Anterior cingulate cortex (tissue), 58 donors: ENCODE results near the gene WDR90.
"Not testable (repeated sequence)": the region's sequence is repeated elsewhere in the genome, so short reads cannot be mapped to it uniquely, and the experiment has no call there.

Experiments
- DNase-seq, 58 donors: peaks; one replicate each; lab custom pipeline; 2025; lab: John Stamatoyannopoulos, UW

WDR90 gene

DNA sequence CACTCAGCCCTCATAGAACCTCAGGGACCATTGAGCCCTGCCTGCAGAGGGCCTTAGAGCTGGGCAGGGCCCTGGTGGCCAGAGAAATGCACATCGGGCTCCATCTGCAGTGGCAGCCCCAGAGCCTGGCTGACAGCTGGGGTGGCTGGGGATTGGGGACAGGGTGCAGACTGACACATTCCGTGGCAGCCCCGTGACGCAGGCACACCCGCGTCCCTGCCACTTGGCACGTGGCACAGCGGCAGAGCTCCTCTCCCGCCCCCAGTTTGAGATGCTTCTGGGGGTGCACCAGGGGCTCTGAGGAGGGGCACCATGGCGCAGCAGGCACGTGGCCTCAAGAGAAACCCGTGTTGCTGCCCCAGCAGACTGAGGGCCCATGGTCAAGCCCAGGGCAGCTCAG, 54.2 kb downstream of the WDR90 start:
- peak in 10 of 58 donors; percentile 18 to 68 (median 36) for DNase-seq

DNA sequence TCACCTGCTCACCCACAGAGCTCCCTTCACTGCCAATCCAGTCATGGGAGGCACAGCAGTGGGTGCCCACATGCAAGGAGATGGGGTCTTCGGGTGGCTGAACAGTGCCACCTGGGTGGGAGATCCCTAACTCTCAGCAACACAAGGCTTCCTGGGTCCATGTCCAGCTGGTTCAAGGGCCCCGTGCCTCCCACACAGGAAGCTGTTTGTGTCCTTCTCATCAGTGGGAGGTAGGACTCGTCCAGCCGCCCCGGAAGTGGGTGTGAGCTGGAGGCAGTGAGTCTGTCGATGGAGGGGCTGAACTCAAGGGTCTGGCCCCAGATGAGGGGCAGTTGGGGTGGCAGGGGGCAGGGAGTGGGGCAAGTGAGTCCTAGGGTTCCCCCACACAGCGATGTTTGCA, 54.9 kb downstream of the WDR90 start:
- DNase-seq = no peak

DNA sequence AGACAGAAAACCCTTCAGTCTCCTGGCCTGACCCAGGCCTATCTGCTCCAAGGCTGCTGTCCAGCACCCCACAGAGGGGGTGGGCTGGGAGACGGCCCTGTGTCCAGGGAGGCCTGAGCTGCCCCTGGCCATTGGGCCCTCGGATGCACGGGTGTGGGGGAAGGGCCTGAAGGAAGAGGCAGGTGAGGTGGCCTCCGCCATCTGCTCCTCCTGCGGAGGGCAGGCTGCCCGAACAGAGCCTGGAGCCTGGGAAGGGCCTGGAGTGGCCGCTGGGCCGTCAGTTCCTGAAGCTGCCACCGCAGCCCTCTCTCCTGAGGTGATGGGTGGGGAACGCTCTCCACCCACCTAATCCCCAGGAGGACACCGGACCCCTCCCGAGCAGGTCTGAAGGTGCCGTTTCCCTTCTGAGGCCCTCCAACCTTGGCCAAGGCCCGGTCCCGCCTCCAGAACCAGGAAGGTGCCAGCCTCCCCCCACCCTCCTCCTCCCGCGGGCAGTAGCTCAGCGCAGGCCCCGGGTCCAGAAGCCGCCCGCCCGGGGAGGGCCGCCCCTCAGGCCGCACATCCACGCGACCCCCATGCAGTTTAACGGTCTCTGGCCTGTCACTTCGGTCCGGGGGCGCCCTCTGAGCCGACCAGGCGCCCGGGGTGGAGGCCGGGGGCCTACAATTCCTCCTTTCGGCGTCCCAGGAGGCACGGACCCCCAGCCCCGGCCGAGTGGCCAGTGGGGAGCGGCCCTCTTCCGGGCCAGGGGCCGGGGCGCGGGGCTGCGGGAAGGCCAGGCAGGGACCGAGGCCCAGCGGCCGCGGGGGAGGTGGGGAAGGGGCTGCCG, 55.6 kb downstream of the WDR90 start:
- no peak for DNase-seq

DNA sequence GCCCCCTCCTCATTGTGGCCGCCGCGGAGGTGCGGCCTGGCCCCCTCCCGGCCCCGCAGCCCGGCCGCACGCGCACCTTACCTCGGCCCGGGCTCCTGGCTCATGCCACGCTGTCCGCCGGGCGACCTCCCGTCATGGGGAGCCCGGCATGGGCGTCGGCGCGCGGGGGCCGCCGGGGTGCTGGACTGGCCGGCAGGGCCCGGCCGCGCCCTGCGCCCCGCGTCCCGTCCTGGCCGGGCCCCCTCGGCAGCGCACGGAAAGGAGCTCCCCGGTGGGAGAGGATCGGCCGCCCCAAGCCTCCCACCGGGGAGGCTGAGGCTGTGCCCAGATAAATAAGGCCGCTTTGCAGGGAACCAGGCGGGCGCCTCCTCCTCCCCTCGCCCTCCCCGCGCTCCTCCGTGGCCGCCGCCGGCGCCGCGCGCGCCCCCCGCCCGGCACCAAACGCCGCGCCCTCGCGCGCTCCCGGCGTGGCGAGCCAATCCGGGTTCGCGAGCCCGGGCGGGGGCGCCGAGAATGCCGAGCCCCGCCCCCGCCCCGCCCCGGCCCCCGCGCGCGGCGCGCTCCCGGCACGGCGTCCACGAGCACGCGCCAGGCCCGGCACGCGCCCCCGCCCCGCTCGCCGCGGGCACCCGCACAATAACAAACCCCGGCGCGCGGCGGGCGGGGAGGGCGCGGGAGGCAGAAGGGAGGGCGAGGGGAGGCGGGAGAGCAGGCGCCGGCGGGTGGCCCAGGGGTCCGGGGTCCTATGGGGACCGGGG, 56.4 kb downstream of the WDR90 start, which contains the start of gene FBXL16:
TSS of gene FBXL16 (minus strand) at position 371 of the 758 bp plus-strand sequence. CDS start 8,396 bp downstream, outside the sequence.
- peak in 46 of 58 donors; percentile 20 to 85 (median 57) for DNase-seq

GRCh38 chr16:706189-707061, 57.3 kb downstream of the WDR90 start:
- DNase-seq = no peak

GRCh38 chr16:707062-707538, 57.9 kb downstream of the WDR90 start:
- DNase-seq = no peak

DNA sequence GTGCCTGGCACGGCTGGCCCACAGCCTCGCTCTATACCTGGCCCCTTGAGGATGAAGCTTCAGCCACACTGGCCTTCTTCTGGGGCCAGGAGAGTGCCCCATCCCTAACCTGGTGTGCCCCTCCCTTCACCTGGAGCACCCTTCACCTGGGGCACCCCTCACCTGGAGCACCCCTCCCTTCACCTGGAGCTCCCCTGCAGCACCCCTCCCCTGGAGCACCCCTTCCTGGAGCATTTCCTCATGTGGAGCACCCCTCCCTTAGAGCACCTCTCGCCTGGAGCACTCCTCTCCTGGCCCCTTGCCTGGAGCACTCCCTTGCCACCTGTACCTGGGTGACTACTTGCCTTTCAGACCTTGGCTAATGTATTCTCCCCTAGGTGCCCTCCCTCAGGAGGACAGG, 58.9 kb downstream of the WDR90 start:
- no peak for DNase-seq

DNA sequence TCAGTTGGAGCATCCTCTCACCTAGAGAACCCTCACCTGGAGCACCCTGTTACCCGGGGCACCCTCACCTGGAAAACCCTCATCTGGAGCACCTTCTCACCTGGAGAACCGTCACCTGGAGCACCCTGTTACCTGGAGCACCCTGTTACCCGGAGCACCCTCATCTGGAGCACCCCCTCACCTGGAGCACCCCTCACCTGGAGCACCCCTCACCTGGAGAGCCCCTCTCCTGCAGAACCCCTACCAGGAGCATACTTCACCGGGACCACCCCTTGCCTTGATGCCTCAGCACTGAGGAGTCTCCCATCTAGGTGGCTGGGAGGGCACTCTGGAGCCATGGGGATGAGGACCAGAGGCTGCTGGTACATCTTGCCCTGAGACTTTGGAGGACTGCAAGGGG, 59.8 kb downstream of the WDR90 start:
- no peak for DNase-seq

- peak in 57 of 58 donors; percentile 28 to 95 (median 83) for DNase-seq
Measured at GRCh38 chr16:709566-710499, 60.7 kb downstream of the WDR90 start.

DNA sequence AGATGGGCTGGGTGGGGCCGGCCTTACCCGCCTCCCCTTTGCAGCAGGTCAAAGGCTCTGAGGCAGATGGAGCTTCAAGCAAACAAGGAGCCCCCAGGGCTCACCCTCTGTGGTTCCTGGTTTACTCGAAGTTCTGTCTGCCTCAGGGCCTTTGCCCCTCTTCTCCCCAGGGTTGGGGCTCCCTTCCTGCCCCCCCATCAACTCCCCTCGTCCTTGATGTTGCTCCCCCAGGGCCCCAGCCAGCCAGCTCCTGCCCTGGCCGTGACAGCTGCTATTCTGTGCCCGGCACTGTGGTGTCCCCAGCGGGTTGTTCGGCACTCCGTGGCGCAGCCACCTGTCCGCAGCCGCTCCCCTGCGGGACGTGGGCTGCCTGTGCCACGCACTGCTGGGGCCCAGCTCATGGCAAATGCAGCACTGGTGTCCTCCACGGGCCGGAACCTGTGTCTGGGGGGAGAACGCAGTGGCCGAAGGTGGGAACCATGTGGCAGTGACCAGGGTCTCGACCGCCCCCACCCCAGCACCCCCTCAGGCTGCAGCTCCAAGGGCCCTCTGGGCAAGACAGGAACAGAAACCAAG, 61.4 kb downstream of the WDR90 start:
- DNase-seq = no peak

GRCh38 chr16:711084-711483, 61.9 kb downstream of the WDR90 start:
- no peak for DNase-seq

- peak in 51 of 58 donors; percentile 18 to 80 (median 59) for DNase-seq
Measured at GRCh38 chr16:711548-712320, 62.6 kb downstream of the WDR90 start.

- not testable (repeated sequence) for DNase-seq
Measured at GRCh38 chr16:712740-713250, 63.6 kb downstream of the WDR90 start.

DNA sequence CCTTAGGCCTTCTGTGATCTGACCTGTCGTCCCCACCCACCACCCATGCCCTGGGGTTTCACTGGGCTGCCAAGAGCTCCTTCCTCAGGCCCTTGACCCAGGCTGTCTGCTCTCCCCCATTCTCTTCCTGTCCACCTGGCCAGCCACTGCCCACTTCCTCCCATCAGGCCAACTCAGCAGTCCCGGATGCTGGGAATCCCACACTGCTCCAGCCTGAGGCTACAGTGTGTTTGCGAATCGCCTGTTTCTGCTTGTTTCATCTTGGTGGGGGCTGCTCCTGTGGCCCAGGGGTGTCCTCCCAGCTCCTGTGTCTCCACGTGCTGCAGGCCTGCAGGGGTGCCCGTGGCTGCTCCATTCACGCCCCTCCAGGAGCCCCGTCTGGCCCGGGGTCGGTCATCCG, 64.9 kb downstream of the WDR90 start:
- DNase-seq = no peak

DNA sequence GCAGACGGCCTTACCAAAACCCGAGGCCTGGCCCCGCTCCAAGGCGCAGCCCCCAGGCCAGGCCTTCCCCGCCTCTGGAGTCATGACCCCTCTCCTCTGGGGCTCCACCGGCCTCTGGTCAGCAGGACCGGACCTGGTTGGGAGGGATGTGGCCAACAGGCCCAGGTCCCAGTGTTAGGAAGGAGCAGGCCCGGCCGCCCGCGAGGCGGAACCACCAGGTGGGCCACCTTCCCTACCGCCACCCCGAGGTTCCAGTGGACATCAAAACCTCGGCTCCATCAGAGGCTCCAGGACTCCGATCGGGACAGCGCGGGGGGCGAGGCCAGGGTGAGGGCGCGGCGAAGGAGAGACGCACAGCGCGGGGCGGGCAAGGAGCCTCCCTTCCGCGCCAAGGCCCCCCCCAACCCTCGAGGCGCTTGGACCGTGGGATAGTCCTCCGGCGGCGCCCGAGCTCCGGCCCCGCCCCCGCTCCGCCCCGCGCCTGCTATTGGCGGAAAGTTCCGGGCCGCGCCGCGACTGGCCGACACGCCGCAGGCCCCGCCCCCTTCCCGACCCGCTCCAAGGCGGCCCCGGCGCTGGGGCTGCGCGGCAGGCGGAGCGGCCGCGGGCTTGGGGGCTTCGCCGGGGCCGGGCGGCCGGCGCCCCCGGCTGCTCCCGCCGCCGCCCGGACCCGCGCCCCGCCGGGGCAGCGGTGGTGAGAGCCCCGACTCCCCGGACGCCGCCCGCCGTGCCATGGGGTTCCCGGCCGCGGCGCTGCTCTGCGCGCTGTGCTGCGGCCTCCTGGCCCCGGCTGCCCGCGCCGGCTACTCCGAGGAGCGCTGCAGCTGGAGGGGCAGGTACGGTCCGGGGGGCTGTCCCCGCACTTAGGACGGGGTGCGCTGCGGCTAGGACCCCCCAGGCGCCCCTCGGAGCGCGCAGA, 65.7 kb downstream of the WDR90 start, which contains the start of gene METRN:
TSS of gene METRN (plus strand) at position 561 of the 919 bp plus-strand sequence. CDS start at position 733, 172 bp downstream.
- DNase-seq = peak; percentile 32 to 93 (median 84)

DNA sequence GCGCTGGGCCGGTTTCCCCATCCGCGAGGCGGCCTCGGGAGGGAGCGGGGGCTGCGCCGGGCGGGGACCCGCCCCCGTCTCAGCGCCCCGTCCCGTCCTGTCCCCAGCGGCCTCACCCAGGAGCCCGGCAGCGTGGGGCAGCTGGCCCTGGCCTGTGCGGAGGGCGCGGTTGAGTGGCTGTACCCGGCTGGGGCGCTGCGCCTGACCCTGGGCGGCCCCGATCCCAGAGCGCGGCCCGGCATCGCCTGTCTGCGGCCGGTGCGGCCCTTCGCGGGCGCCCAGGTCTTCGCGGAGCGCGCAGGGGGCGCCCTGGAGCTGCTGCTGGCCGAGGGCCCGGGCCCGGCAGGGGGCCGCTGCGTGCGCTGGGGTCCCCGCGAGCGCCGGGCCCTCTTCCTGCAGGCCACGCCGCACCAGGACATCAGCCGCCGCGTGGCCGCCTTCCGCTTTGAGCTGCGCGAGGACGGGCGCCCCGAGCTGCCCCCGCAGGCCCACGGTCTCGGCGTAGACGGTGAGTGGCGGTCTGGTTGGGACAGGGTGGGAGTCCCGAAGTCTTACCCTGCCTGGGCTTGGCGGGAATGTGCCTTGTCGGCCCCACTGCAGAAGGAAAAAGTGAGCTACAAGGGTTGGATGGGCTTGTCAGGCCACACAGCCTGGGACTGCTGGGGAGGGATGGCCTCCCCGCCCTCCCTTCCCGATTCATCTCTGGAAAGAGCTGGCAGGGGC, 66.5 kb downstream of the WDR90 start:
- peak in 5 of 58 donors; percentile 27 to 75 (median 58) for DNase-seq
